Body of pancreas (tissue), 4 donors: Measurements from ENCODE around the gene PRKG1.

Experiments
- CTCF ChIP-seq, 7 experiments: fragments of 450-650 bp in 4 of 7; fragments of 200-600 bp in 3 of 7; sonication (generic) in 3 of 7; IDR thresholded peaks; one replicate each; pipeline ENCODE4 v1.5.1; 2016 to 2019; ENCODE audit warnings: antibody characterized with exemption in 7 of 7
- POLR2A ChIP-seq, 3 donors: fragments of 450-650 bp; IDR thresholded peaks; one replicate each; pipeline ENCODE4 v1.6.1; 2016; ENCODE audit warnings: antibody characterized with exemption in 3 of 3, mild to moderate bottlenecking in 2 of 3

GRCh38 chr10:51416494-51416893 is 342.2 kb downstream of the PRKG1 start:
- no peak for TF ChIP-seq CTCF (IDR thresholded peaks at IDR 0.05)
- no peak for TF ChIP-seq POLR2A (IDR thresholded peaks at IDR 0.05)
